Thymus (tissue), 14 donors: ENCODE data around the gene WNT16. TPM values are rescaled to one million over a fixed set of nuclear protein-coding genes. Genes with fewer than 3 reads are reported as not detected.

Experiments used
- DNase-seq, 9 donors: peaks; one replicate each; pipeline ENCODE4 v3.0.0-alpha.2; 2013; ENCODE audit warnings: low spot score in 9 of 9, low read depth in 6 of 9, missing footprints in 1 of 9
- H3K27ac ChIP-seq, 2 donors: one replicate each; pipeline ENCODE4 v1.5.1; 2013; ENCODE audit warnings: control low read depth in 1 of 2, low read depth in 1 of 2, low read length in 1 of 2, mild to moderate bottlenecking in 1 of 2, moderate library complexity in 1 of 2
- H3K27me3 ChIP-seq, 2 donors: one replicate each; pipeline ENCODE4 v1.5.1; 2013; ENCODE audit warnings: low read length in 1 of 2; ENCODE audit not compliant: control insufficient read depth in 2 of 2, insufficient read depth in 1 of 2
- H3K36me3 ChIP-seq, 2 donors: one replicate each; pipeline ENCODE4 v1.5.1; 2013; ENCODE audit warnings: low read length in 1 of 2, mild to moderate bottlenecking in 1 of 2, moderate library complexity in 1 of 2; ENCODE audit not compliant: control insufficient read depth in 2 of 2, insufficient read depth in 2 of 2
- H3K4me1 ChIP-seq, 2 donors: one replicate each; pipeline ENCODE4 v1.5.1; 2013; ENCODE audit warnings: low read length in 2 of 2; ENCODE audit not compliant: control insufficient read depth in 2 of 2, insufficient read depth in 2 of 2
- H3K4me3 ChIP-seq, 2 donors: one replicate each; pipeline ENCODE4 v1.5.1; 2013; ENCODE audit warnings: low read length in 2 of 2, control low read depth in 1 of 2, mild to moderate bottlenecking in 1 of 2
- H3K9me3 ChIP-seq, 2 donors: one replicate each; pipeline ENCODE4 v1.5.1; 2013; ENCODE audit warnings: low read length in 1 of 2, mild to moderate bottlenecking in 1 of 2; ENCODE audit not compliant: control insufficient read depth in 2 of 2, insufficient read depth in 1 of 2
- WGBS: extraction: QIAGEN DNeasy Blood & Tissue Kit; methylation state at CpG from one replicate; pipeline ENCODE4 v1.1.7; 2013; 5-methylcytosine and 5-hydroxymethylcytosine counted together
- long read RNA-seq, 10 donors: transcript quantifications; one replicate each; lab custom pipeline, GENCODE V29; 2026
- polyA plus RNA-seq: library from polyadenylated mRNA; stranded (reverse); fragments of 200-250 nt; gene quantifications from one replicate; pipeline ENCODE4 v1.2.3, GENCODE V29; 2013
- total RNA-seq: library from RNA; stranded (reverse); fragments of 120-200 nt; gene quantifications from one replicate; pipeline ENCODE4 v1.2.4, GENCODE V29; 2013
- donor health status: healthy.

Gene WNT16, protein sequence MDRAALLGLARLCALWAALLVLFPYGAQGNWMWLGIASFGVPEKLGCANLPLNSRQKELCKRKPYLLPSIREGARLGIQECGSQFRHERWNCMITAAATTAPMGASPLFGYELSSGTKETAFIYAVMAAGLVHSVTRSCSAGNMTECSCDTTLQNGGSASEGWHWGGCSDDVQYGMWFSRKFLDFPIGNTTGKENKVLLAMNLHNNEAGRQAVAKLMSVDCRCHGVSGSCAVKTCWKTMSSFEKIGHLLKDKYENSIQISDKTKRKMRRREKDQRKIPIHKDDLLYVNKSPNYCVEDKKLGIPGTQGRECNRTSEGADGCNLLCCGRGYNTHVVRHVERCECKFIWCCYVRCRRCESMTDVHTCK
- 0.05 TPM for total RNA-seq
- polyA plus RNA-seq = 0.30 TPM
- long read RNA-seq, donor 1 = 0 reads
- long read RNA-seq, donor 2 = 0 reads
- long read RNA-seq, donor 3 = 0 reads
- long read RNA-seq, donor 4 = 0 reads
- long read RNA-seq, donor 5 = 0 reads
- long read RNA-seq, donor 6 = 0 reads
- long read RNA-seq, donor 7 = 0 reads
- long read RNA-seq, donor 8 = 0 reads
- long read RNA-seq, donor 9 = 0 reads
- long read RNA-seq, donor 10 = 0 reads

- WGBS = 21% methylated on average over 27 of the region's 27 CpGs
- peaks cover 40 to 82% of the 10 kb centered on the region in 2 donors for H3K27me3 ChIP-seq
- no peak for DNase-seq
Observed at GRCh38 chr7:121328508-121329190, at the start of gene WNT16. Gene WNT16, plus strand, starts transcription at chr7:121329000. Its CDS starts 293 bp downstream, at chr7:121329293.

GRCh38 chr7:121279060-121279620 is 49.7 kb upstream of the WNT16 start:
- Histone ChIP-seq H3K4me1 (no peaks in the 10 kb centered on the region), H3K27ac (no peak overlapping the region), H3K27me3 (no peaks in the 10 kb centered on the region), H3K4me3 (no peak overlapping the region), H3K36me3 (no peaks in the 10 kb centered on the region), H3K9me3 (no peaks in the 10 kb centered on the region)
- no peak for DNase-seq
- WGBS = 86% methylated on average over 2 of the region's 2 CpGs

More at GRCh38 chr7:121328508-121329190, at the start of gene WNT16:
- H3K4me1 ChIP-seq = peaks cover 0 to 12% of the 10 kb centered on the region in 2 donors
- H3K36me3 ChIP-seq = no peaks in the 10 kb centered on the region
- peaks cover 0 to 4% of the 10 kb centered on the region in 2 donors for H3K9me3 ChIP-seq
- H3K4me3 ChIP-seq = peak within 1 kb of the TSS in 1 of 2 donors; percentile 20
- no peak within 1 kb of the TSS for H3K27ac ChIP-seq

GRCh38 chr7:121279822-121280221 is 49.0 kb upstream of the WNT16 start:
- H3K4me3 ChIP-seq = no peak overlapping the region
- no peaks in the 10 kb centered on the region for H3K27me3 ChIP-seq
- WGBS = 95% methylated on average over 4 of the region's 4 CpGs
- H3K36me3 ChIP-seq = no peaks in the 10 kb centered on the region
- peaks cover 0 to 4% of the 10 kb centered on the region in 2 donors for H3K9me3 ChIP-seq
- H3K4me1 ChIP-seq = no peaks in the 10 kb centered on the region
- no peak overlapping the region for H3K27ac ChIP-seq
- DNase-seq = no peak

- Histone ChIP-seq H3K4me1 (no peaks in the 10 kb centered on the region), H3K4me3 (no peak overlapping the region), H3K36me3 (no peaks in the 10 kb centered on the region), H3K27ac (no peak overlapping the region), H3K9me3 (peaks cover 0 to 9% of the 10 kb centered on the region in 2 donors), H3K27me3 (no peaks in the 10 kb centered on the region)
- DNase-seq = no peak
- WGBS = 94% methylated on average over 1 of the region's 1 CpG
Observed at GRCh38 chr7:121280656-121281055, 48.1 kb upstream of the WNT16 start.

DNA sequence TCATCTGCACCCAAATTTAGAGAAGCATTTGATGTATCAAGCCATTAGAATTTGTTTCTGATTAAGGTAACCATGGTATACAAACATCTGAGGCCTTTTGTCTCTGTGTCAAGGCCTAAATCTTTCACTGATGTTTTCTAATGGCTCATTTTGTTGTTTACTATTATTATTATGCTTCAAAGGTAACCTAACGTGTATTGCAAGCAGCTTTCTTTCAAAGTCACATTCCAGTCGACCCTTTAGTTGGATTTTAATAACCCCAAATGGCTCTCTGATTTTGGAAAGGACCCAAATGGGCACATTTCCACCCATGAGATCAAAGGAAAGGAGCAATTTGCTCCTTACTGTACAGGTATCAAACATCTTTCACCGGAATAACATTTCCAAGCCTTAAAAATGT is 46.7 kb upstream of the WNT16 start:
- Histone ChIP-seq H3K9me3 (peaks cover 0 to 9% of the 10 kb centered on the region in 2 donors), H3K27ac (no peak overlapping the region), H3K4me3 (no peak overlapping the region), H3K27me3 (no peaks in the 10 kb centered on the region), H3K36me3 (no peaks in the 10 kb centered on the region), H3K4me1 (no peaks in the 10 kb centered on the region)
- DNase-seq = no peak
- WGBS = 85% methylated on average over 3 of the region's 3 CpGs

DNA sequence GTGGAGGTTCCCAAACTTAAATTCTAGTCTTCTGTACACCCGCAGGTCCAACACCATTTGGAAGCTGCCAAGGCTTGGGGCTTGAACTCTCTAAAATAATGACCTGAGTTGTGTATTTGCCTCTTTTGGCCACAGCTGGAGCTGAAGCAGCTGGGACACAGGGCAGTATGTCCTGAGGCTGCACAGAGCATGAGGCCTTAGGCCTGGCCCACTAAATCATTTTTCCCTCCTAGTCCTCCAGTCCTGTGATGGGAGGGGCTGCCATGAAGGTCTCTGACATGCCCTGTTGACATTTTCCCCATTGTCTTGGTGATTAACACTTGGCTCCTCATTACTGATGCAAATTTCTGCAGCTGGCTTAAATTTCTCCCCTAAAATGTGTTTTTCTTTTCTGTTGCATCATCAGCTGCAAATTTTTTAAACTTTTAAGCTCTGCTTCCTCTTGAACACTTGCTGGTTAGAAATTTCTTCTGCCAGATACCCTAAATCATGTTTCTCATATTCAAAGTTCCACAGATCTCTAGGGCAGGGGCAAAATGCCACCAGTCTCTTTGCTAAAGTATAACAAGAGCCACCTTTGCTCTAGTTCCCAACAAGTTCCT is 43.6 kb upstream of the WNT16 start:
- Histone ChIP-seq H3K27ac (no peak overlapping the region), H3K9me3 (peaks cover 0 to 9% of the 10 kb centered on the region in 2 donors), H3K27me3 (no peaks in the 10 kb centered on the region), H3K4me3 (no peak overlapping the region), H3K4me1 (no peaks in the 10 kb centered on the region), H3K36me3 (no peaks in the 10 kb centered on the region)
- no peak for DNase-seq
- WGBS = 96% methylated on average over 1 of the region's 1 CpG

- Histone ChIP-seq H3K9me3 (peaks cover 0 to 9% of the 10 kb centered on the region in 2 donors), H3K27ac (no peak overlapping the region), H3K4me1 (no peaks in the 10 kb centered on the region), H3K36me3 (no peaks in the 10 kb centered on the region), H3K27me3 (no peaks in the 10 kb centered on the region), H3K4me3 (no peak overlapping the region)
- WGBS = 88% methylated on average over 2 of the region's 2 CpGs
- DNase-seq = no peak
Observed at GRCh38 chr7:121286186-121286585, 42.6 kb upstream of the WNT16 start.

- H3K27ac ChIP-seq = no peak overlapping the region
- H3K27me3 ChIP-seq = no peaks in the 10 kb centered on the region
- peaks cover 0 to 9% of the 10 kb centered on the region in 2 donors for H3K9me3 ChIP-seq
- no peak overlapping the region for H3K4me3 ChIP-seq
- WGBS = 78% methylated on average over 6 of the region's 6 CpGs
- H3K36me3 ChIP-seq = no peaks in the 10 kb centered on the region
- no peaks in the 10 kb centered on the region for H3K4me1 ChIP-seq
- no peak for DNase-seq
Observed at GRCh38 chr7:121286742-121287734, 41.8 kb upstream of the WNT16 start.
